Stimulated activated naive CD8-positive, alpha-beta T cell treated with anti-CD3 and anti-CD28 coated beads, Interleukin-15, Interleukin-2, amounts not matched to agents 100 U/mL and 50 U/mL, for 24 hours (primary cell): Measurements from ENCODE around the gene MAN1C1.

Source experiments
- ATAC-seq: fragments of 150-1000 bp; cut with Tn5 transposase; one replicate; pipeline ENCODE4 v1.10.0; 2021
- DNase-seq: peaks from one replicate; pipeline ENCODE4 v3.0.0; 2021

MAN1C1 gene

DNA sequence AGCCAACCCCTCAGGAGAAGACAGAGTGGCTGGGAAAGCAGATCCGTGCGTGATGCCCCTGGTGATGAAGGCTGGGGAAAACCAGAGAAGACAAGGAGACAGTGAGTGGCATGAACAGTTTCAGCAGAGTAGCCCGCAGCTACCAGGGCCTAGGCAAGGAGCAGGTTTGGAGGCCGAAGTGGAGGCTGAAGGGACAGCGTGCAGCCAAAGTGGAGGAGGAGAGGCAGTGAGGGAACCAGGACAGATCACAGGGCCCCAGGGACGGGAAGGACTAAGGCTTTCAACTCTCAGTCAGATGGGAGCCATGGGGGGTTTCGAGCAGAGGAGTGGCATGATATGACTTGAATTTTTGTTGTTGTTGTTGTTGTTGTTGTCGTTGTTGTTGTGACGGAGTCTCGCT, 123.5 kb downstream of the MAN1C1 start:
- ATAC-seq (no peak), DNase-seq (no peak)

DNA sequence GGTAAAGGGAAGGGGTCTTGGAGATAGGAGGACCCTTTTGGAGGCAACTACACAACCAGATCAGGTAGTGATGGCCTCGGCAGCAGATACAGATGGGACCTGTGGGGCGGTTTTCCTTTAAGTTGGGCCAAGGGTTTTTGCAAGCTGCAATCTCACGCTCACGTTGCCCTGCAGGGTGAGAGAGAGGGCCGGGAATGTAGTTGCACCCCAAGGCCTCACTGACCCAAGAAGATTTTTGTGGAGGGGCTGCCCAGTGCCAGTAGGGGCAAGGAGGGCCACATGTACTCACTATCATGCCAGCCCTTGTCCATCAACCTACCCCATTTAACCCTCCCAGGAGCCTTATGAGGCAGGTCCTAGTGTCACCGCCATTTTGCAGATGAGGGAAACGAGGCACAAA, 125.7 kb downstream of the MAN1C1 start:
- ATAC-seq (no peak), DNase-seq (no peak)

DNA sequence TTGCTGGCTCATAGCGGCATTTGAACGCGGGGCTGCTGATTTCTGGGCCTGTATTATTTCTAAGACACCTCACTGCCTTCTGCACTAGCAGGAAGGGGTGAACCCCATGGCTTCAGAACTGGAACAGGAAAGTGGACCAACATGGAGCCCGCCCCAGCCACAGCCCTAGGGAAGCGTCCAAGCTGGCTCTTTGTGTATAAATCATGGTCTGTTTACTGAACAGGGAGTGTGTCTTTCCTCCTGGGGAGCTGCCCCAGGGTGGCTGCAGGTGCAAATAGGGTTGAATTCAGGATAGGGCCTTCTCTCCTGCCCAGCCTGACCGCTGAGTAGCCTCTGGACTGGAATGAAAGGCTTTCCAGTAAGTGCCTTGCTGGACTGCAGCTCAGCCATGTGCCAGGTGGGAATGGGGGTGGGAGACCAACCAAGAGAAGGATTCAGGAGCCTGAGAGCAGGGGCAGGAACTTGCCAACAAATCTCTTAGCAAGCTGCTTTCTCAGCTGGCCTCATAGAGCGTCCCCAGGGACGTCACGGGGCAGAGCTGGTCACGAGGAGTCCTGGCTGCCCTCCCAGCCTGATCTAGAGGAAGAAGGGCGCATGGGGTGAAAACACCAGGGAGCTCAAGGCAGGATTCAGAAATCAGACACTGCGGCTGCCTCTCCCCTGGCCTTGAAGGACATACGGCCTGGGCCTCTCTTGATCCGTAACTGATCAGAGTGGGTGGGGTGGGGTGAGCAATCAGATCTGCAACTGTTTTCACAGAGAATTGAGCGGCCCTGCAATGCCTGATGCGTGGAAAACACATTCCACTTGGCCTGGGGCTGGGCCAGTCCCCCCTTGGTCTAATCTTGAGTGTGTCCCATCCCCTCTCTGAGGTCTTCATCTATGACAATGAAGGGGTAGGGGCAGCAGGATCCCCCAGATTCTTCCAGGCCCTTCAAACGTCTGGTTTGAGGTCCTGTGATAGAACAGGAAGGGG, 126.9 kb downstream of the MAN1C1 start:
- no peak for ATAC-seq
- no peak for DNase-seq

DNA sequence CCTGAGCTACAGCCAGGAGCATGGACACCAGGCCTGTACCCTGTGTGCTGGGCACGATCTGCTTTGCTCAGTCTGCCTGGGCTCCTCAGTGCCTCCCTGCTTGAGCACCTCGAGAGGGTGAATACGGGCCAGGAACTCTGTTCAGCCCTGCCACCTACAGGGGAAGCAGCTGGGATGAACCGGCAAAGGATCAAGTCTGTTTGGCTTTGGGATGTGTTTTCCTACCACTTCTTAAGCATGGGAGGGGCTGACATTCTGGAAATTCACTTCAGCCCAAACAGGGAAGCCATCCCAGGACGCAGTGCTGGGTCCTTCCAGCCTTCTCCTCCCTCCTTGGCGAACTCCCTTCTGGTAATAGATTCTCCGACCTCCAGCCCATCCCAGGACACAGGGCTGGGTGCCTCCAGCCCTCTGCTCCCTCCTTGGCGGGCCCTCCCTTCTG, 127.6 kb downstream of the MAN1C1 start:
- ATAC-seq: no peak
- no peak for DNase-seq

DNA sequence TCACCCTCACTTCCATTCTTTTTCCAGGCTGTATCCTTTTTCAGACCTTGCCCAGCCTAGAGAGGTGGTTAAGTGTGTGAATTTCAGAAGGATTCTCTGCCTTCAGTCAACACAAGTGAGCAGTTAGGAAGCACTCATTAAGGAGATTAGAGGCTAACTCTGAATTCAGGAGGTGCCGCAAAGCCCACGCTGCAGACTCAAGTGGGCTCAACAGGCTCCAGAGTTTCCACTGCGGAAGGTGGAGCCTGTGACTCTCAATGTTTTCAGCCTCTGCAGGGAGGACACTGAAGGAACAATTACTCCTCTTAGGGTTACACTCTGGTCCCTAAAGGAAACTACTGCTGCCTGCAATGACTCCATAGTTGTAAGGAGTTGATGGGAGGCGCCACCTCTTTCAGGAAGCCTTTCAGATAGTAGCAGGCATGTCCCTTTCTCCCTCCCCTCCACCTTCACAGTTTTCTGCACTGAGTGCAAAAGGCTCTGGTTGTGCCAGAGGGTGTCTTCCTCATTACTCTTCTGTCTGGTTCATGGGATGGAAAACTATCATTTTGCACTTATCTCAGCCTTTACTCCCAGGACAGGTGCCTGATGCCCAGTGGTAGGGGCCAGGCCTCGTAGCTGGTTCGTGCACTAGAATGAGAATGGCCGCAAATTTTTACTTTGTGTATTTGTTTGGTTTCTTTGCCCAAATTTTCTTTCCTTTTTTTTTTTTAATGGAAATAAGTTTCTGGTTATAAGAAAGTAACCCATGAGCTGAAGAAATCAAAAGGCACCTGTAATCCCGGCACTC, 128.2 kb downstream of the MAN1C1 start:
- no peak for ATAC-seq
- DNase-seq: no peak

DNA sequence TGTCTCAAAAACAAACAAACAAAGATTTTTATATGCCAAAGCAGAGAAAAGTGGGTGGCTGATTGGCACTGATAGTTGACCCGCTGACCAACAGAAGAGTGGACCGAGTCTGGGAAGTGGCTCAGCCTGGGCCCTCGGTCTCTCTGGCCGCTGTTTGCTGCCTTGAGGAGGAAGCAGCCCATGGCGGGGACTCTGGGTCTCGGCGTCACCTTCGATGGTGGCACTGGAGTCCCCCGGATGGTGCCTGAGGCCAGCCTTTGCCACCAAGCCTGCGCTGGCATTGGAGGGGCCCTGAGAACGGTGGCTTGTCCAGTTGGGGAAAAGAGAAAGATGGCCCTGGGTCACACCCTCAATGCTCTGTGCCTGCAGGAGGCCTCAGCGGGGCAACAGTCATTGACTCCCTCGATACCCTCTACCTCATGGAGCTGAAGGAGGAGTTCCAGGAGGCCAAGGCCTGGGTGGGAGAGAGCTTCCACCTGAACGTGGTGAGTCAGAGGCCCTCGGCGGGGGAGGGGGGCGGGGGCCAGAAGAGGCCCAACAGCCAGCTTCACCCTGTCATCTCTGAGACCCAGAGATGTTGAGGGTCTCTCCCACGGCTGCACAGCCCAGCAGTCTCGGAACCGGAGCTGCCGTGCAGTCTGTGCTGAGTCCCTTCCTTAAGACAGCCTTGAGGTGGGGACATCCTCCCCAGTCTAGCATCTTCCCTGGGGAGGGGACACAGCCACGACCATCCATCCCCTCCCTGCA, 129.9 kb downstream of the MAN1C1 start:
- no peak for DNase-seq
- no peak for ATAC-seq

DNA sequence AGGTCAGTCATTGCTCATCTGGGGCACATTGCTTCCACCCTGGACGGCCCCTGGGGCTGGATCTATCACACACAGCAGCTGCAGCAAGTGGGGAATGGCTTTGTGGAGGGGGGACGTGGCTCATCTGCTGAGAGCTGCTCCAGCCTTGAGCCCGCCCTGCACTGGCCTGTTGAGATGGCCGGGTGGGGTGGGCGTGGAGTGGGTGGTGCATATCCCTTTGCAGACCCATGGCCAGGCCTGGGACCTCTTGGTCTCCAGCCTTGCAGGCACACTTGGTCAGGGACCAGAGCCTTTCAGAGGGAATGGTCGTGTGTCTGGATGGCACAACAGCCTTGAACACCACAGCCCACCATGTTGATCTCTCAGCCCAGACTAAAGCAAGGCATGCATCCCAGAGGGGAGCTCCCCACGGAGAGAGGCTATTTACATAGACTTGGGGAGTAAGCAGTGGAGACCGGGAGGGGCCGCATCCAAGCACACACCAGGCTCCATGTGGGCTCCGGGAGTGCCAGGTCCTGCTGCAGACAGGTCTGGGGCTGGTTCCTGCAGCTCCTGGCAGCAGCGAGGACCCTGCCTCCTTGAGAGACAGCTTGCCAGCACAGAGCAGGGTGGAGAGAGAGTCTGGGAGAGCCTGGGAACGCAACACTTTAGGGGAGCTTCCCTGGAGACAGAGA, 130.6 kb downstream of the MAN1C1 start:
- no peak for ATAC-seq
- DNase-seq: no peak

DNA sequence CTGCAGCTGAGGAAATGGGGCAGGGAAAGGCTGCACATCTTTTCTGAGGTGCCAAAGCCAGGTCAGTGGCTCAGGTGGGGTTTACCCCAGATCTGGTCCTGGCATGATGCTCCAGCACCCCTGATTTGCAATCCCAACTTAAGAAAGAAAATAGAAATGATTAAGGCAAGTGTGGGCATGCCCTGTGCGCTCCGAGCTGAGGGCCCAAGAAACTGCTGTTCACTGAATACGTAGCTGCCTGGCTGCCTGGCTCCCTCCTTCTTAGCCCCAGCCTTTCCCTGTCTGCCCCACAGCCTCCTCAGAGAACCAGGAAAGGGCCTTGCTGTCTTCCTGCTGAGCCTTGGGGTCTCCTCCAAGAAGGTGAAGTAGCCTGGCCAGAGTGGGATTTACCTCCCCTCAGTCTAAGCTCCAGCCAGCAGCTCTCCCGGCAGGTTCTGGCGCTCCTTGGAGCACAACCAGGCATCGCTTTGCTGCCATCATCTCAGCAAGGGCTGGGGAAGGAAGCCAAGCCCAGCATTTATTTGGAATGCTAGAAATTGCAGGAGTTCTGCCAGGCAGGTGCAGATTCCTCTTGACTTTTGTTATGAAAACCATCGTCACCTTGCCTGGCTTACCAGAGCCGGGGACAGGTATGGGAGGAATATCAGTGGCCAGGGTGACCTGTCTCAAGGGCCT, 132.1 kb downstream of the MAN1C1 start:
- no peak for ATAC-seq
- no peak for DNase-seq

DNA sequence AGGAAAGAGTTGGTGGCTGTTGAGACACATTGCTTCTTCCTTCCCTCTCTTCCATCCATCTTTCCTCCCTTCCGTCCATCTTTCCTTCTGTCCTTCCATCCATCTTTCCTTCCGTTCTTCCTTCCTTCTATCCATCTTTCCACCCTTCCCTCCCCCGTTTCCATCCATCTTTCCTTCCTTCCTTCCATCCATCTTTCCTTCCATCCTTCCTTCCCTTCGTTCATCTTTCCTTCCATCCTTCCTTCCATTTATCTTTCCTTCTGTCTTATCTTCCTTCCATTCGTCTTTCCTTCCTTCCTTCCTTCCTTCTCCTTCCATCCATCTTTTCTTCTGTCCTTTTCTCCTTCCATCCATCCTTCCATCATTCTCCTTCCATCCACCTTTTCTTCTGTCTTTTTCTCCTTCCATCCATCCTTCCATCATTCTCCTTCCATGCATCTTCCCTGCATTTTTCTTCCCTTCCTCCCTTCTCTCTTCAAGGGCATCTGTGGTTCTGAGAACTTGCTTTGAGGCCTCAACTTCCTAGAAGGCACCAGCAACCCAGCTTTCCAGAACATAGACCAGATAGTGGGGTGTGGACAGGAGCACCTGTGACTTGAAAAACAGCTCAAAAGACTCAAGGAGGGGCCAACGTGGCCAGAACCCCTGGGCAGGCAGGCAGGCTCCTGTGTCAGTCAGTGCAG, 134.5 kb downstream of the MAN1C1 start:
- no peak for ATAC-seq
- no peak for DNase-seq

DNA sequence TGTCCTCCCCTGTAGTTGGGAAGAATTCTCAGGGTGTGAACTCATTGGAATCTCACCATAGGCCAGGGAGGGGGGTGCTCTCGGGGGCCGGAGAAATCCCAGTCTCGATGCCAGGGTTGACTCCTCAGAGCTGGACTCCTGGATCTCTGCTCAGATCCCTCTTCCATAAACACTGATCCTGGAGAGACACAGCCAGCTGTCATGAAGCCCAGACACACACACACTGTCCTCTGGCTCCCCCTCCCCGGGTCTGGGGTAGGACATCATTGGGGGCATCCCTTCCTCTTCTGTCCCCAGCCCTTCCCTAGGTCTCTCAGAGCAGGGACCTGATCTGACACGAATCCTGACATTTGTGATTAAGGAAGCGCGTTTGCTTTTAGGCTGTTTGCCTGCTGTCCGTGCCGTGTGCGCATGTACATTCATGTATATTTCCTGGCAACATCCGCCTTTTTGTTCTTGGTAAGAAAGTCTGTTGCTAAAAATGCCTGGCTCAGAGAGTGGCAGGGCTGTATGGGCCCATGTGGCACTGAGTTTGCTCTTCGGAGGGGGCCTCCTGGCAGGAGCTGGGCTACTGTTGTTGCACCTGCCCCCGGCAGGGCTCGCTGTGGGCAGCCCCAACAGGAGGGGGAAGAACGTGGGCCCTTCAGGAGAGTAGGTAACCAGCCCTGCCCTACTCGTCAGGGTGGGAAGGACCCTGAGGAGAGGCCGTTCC, 138.0 kb downstream of the MAN1C1 start:
- ATAC-seq (peak; percentile 67), DNase-seq (peak; percentile 26)

DNA sequence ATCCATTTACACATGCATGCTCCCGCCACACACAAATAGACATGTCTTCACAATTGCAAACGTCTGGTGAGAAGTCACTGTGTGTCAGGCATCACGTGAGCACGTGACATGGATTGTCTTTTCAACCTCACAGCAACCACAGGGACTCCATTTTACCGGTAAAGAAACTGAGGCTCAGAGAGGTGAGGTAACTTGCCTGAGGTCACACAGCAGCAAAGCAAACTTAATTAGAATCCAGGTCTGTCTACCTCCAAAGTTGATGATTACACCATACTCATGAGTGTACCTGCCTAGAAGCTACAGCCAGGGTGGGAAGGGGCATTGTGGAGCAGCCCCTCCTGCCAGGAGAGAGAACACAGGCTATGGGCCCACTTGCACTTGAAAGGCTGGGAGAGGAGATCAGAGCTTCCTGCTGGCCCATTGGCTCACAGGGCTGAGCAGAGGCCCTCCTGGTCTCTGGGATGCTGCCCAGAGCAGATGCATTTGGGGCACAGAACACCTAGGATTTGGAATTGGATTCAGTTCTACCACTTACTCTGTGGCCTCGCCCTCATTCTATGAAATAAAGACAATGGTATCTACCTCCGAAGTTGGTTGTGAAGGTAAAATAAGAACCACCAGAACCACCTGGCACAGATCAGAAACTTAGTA, 139.0 kb downstream of the MAN1C1 start:
- no peak for DNase-seq
- ATAC-seq: no peak

DNA sequence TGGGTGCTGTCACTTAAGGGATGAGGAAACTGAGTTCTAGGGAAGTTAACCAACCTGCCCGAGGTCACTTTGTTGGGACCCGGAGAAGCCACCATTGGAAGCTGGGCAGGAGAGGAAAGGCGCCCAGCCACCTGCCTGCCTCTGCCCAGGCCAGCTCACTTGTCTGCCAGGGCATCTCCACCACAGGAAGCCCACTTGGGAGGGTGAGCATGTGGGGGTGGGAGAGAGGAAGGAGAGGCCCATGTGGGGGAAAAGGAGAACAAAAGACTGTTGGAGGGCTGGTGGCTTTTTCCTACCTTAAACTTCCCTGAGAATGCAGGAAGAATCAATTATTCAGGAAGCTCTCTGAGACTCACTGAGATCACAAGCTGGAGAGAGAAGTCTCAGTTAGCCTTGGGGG, 139.6 kb downstream of the MAN1C1 start:
- ATAC-seq: no peak
- DNase-seq: no peak

DNA sequence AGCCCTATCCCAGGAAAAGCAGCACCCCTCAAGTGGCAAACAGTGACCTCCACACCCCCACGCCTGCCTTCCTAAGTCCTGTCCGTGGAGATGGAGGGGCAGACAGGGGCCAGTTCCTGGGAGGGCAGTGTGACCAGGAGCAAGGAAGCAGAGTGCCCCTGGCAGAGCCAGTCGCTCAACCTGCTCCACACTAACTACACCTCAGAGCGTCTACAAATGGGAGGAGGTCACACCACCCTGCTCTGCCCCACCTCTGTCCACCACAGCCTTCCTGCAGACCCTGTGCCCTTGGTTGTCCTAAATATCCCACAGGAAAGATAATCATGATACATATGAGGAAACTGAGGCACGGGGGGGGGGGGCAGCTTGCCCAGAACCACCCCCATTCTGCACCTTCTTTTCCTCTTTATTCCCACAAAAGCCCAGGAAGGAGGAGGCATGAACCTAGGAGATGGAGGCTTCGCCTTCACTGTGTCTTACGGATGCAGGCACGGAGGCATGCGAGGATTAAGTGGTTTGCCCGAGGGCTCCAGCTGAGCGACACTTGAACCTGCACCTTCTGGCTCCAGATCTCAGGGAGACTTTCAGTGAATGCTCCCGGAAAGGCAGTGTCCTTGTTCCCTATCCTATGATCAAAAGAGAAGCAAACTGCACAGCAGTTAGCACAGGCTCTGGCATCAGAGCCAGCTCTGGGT, 140.7 kb downstream of the MAN1C1 start:
- no peak for ATAC-seq
- DNase-seq: no peak

DNA sequence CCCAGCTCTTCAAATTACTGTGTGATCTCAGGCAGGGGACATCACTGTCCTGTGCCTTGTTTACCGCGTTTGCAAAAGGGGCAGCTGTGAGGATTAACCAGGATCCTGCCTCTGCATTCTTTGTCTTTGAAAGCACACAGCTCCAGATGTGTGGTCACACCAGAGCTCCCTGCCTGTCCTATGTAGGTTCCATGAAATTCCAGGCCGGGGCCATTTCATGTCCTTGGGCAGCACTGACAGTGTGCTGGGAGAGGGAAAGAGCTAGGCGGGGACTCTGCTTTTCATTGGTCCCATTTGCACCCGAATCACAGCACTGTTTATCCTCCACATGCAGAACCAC, 141.2 kb downstream of the MAN1C1 start:
- ATAC-seq (no peak), DNase-seq (no peak)

DNA sequence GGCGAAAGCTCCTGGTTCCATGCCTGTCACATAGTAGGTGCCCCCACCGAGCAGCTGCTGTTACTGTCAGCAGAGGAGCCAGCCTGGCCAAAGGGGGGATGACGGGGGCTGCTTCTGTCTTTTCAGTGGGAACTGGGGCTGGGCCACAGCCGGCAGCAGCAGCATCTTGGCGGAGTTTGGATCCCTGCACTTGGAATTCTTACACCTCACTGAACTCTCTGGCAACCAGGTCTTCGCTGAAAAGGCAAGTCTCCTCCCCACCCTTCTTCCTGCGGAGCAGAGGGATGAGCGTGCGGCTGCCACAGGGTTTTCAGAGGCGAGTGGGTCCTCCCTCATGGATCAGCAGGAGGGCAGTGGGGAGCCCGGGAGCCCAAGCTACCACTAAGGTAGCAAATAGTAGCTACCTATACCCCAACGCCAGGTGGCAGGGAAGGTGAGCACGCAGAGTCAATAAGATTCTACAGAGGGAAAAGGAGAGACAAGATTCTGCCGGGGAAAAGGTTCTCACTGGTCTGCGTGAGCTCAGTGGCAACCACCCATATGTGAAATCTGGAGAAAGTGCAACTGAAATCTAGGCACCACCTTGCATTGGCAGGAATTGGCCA, 142.0 kb downstream of the MAN1C1 start:
- ATAC-seq (no peak), DNase-seq (no peak)

DNA sequence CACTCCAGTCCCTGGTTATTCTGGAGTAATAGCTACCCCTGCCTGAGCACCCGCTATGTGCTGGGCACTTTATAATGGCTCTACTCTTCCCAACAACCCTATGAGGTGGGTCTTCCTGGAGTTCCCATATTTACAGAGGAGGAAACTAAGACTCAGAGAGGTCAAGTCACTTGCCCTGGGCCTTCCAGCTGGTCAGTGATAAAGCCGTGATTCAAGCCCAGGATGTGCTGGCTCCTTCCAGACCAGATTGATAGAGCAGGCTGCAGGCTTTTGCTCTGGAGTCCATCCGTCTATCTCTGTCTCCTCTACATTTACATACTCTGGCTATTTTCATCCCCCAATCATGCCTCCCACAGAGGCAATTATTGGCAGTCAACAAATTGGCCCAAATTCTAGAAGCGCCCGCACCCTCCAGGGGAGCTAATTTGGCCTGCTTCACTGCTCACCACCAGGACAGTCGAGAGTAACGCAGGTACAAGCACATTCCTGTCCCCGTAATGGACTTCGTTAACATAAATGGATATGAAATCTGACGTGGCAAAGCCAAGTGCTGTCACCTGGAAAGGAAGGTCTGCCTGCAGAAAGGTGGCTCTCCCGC, 143.6 kb downstream of the MAN1C1 start:
- no peak for DNase-seq
- no peak for ATAC-seq

DNA sequence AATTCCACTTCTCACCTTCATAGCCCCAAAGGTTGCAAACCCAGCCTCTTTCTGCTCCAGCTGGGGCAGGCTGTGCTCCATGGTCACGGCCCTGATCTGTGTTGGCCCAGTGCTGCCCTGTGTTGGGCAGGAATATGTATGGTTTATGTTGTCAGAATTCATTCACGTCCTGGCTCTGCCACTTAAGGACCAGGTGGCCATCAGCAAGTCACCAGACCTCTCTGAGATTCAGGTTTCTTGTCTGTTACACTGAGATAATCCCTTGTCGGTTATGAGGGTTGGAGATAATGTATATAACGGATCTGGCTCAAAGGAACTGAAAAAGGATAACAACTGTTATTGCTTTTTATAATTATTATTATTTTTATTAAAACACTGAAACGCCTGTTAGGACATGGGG, 144.3 kb downstream of the MAN1C1 start:
- DNase-seq (no peak), ATAC-seq (no peak)

DNA sequence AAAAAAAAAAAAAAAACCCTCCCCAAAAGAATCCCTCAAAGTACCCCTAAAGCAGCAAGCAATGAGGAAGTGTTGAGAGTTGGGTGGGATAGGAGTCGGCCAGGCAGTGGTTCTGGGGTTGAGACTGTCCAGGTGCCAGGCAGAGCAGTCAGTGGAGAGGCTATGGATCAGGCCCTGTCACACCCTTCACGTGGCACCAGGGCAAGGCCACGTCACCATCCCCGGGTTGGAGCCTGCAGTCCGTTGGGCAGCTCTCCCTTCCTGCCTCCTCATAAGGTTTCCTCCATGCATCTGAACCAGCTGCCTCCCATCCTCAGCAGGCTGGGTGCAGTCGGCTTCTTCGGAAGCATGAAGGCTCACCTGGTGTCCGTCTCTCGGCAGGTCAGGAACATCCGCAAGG, 146.9 kb downstream of the MAN1C1 start:
- DNase-seq (no peak), ATAC-seq (no peak)
